C4-2B (cell line): Measurements from ENCODE around the gene PRAC2.

Source experiments
- H3K27ac ChIP-seq: fragments of 450-650 bp; 2 replicates; pipeline ENCODE4 v1.5.1; 2017
- ZFX ChIP-seq: fragments of 450-650 bp; IDR thresholded peaks from 2 replicates; pipeline ENCODE4 v1.6.1; 2017
- TF ChIP-seq, protein P1 (sequence below): fragments of 450-650 bp; conservative IDR thresholded peaks from 2 replicates; pipeline ENCODE4 v1.5.1; 2017; ENCODE audit warnings: mild to moderate bottlenecking

PRAC2 gene

DNA sequence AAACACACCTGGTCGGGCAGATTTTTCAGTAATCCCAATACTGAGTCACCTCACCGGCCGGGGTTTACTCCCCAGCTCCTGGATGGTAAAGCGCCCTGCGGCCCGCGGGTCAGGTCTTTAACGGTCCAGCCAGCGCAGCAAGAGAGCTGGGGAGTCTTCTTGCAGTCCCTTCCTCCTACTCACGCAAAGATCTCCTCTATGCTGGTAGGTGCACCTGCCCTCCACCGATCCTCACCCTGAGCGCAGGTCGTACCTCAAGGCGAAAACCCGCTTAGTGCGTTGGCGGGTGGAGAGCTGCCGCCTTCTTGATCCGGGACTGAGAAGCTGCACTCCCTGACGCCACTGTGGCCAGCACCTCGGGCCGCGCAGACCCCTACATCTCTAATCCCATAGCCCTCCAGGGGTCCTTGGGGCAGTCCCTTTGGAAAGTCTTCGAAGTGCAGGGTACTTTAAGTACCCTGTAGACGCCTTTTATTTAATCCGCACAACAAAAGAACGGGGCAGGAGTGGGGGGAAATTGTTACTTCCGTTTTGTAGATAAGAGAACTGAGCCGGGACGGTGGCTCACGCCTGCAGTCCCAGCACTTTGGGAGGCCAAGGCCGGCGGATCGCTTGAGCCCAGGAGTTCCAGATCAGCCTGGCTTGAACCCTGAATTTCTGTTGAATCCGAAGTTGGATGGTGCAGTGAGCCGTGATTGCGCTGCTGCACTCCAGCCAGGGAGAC, 16.0 kb downstream of the PRAC2 start:
- TF ChIP-seq, protein P1, sequence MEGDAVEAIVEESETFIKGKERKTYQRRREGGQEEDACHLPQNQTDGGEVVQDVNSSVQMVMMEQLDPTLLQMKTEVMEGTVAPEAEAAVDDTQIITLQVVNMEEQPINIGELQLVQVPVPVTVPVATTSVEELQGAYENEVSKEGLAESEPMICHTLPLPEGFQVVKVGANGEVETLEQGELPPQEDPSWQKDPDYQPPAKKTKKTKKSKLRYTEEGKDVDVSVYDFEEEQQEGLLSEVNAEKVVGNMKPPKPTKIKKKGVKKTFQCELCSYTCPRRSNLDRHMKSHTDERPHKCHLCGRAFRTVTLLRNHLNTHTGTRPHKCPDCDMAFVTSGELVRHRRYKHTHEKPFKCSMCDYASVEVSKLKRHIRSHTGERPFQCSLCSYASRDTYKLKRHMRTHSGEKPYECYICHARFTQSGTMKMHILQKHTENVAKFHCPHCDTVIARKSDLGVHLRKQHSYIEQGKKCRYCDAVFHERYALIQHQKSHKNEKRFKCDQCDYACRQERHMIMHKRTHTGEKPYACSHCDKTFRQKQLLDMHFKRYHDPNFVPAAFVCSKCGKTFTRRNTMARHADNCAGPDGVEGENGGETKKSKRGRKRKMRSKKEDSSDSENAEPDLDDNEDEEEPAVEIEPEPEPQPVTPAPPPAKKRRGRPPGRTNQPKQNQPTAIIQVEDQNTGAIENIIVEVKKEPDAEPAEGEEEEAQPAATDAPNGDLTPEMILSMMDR: no peak
- TF ChIP-seq ZFX: no peak
- no peak overlapping the region for H3K27ac ChIP-seq

DNA sequence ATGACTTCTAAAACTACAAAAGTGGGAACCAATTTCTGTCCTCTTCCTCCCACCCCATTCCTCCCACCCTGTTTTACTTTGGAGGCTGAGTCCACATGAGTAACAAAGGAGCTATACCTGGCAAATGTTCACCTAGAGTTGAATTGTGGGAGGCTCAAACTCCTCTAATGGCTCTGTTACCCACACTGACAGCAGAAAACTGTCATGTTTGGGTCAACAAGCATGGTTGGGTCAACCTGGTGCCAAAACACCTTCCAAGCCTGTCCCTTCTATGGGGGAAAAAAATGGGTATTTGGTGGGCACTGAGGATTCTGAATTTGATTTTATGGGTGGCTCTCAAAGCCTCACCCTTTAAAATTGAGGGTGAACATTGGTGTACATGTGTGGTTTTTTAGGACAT, 17.6 kb downstream of the PRAC2 start:
- no peak overlapping the region for H3K27ac ChIP-seq
- TF ChIP-seq, protein P1: no peak
- no peak for TF ChIP-seq ZFX

DNA sequence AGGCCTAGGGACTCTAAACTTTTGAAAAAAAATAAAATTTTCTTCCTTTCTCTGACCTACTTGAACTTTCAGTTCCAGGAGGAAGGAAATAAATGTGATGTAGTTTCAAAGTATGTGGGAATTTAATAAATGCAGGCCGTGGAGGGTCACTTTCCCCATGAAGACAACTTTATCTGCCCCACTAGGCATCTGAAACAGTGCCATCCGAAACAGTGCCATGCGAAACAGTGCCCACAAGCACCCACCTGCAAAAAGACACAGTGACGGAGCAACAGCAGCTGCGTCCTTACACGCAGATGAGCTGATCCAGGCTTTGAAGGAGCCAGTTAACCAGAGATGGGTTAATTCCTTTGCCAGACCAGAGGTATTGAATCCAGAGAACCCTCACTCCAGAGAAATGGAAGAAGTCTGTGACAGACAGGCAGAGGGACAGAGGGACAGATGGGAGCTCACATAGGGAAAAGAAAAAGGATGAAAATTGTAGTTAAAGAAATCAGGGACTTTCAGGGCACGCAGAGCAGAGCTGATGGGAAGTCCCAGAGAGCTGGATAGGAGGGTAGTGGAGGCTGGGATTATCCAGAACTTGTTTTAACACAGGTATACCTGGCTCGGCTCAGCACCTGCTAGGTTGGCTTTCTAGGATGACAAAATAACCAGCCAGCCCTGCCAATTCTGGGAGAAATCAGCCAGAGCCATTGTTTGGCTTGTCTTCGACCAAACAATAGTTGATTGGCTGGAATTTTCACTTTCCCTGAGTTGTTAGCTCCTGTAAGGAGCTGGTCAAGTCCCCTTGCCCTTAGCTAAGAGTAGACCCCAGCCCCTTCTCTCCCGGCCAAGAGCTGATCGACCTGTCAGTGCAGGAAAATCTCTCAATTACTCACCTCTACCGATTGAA, 22.6 kb downstream of the PRAC2 start:
- peak overlapping the region; percentile 97 for H3K27ac ChIP-seq
- TF ChIP-seq, protein P1: no peak
- TF ChIP-seq ZFX: no peak

DNA sequence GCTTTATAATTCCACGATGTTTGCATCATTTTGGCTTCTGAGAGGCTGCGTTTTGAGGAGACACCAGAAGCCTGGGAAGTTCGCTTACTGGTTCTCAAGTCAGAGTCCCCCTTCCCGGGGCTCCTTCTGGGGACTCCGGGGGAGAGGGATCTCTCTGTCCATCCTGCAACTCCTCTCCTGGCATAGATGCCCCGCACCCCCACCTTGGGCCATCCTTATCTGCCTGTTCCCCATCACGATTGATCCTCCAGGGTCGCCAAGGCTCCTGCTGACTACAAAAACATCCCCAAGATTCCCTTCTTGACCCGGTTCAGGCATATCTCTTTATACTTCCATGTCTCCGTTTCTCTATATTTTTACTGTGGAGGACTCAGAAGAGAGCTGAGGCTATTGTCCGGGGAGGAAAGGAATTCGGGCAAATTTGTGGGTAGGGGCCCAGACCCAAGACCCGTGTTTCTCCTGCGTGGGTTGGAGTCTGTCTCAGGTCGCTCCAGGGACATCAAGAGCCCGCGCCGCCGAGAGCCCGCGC, 24.0 kb downstream of the PRAC2 start:
- TF ChIP-seq, protein P1: no peak
- no peak for TF ChIP-seq ZFX
- peak overlapping the region; percentile 97 for H3K27ac ChIP-seq

DNA sequence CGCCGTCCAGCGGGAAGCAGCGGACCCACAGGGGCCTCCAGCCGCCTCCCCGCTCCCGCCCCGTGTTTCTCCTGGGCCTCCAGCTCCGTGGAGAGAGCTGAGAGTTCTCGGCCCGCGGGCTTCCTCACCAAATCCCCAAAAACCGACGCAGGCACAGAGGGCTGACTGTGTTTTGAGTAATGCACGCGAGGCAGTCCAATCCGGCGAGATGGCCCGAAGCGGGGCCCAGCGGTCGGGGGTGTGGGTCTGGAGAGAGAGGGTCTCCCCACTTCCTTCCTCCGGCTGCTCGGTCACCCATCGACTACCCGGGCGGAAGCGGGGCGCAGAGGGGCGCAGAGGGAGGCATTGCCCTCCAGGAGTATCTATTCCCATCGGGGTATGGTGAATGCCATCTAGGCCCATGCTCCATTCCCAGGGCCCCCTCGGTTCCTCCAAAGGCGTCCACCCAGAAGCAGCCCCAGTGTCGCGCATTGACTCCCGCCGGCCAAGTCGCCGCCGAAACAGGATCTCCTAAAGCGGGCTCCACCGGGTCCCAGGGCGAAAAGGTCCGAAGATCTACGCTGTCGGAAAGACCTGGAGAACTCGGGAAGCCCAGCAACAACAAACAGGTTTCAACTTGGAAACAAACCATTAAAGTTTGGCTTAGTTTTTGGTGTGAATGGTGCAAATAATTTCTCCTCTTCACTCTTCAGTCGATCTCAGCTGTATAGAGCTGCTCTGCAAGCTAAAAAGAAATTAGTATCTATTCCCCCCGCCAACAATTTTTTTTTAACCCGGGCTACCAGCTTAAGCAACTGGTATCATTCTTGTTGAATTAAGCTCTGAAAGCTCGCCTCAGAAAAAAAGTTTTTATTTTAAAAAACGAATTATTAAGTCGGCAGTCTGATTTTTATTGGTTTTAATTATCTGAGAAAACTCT, 24.7 kb downstream of the PRAC2 start:
- TF ChIP-seq ZFX: peak; percentile 43; the same call in 1 of the 2 replicates
- TF ChIP-seq, protein P1: no peak

DNA sequence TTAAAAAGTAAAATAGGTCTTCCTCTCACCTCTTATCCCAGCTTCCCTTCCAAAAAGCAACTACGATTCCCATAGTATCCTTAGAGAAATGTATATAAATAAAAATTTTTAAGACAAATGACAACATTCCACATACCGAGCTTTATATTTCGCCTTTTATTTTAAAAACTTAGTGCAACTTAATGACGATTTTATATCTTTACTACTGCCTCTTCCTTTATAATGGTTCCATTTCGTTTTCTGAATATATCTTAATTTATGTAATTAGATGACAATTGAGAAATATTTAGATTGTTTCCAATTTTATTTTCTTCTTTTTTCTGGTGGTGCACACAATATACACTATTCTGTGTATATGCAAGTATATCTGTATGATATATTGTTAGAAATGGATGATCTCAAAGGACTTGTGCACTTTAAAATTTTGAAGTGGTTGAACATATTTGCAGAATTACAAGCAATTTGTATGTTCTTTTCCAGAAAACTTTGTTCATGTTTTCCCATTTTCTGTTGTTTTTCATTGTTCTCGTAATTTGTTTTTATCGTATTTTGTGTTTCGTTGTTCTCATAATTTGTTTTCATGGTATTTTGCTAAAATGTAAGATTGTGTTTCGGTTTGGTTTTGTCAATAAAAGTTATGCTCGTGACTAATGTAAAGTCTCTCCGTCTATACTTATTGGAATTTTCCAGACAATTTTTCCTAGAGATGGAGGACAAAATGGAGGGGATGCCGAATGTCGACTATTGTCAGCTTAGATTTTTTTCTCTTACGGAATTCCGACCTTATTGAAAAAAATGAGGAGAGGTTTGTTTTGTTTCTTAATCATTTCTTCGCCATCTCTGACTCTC, 26.0 kb downstream of the PRAC2 start:
- no peak for TF ChIP-seq ZFX
- TF ChIP-seq, protein P1: no peak
- H3K27ac ChIP-seq: peak overlapping the region; percentile 91

More for the DNA sequence above, 24.7 kb downstream of the PRAC2 start:
- H3K27ac ChIP-seq: peak overlapping the region; percentile 97
